HL-60/S4 treated with phorbol 12-myristate 13-acetate at 8.2 ng/mL for 4 days and 3 days (cell line): Measurements from ENCODE around the gene TFF1.

ENCODE experiments used
- in situ Hi-C: fragments of 300-500 bp; cut with MboI; formaldehyde crosslinking; loops from 2 replicates; pipeline ENCODE4 v1.15.0; 2022; ENCODE audit warnings: low sequenced_read_pairs

Gene TFF1

GRCh38 chr21:42365770-42366169 lies 565 bp downstream of the TFF1 start:
- in situ Hi-C loops, result no loop called here

- in situ Hi-C loops, result no loop called here
Observed at GRCh38 chr21:42364304-42364865, 1.9 kb downstream of the TFF1 start.

GRCh38 chr21:42363312-42363711 lies 3.0 kb downstream of the TFF1 start:
- in situ Hi-C loops, result no loop called here

GRCh38 chr21:42362700-42363099 lies 3.6 kb downstream of the TFF1 start:
- in situ Hi-C loops, result no loop called here

GRCh38 chr21:42362198-42362597 lies 4.1 kb downstream of the TFF1 start:
- in situ Hi-C loops, result no loop called here

GRCh38 chr21:42361286-42361685 lies 5.0 kb downstream of the TFF1 start:
- in situ Hi-C loops, result no loop called here

- in situ Hi-C loops, result no loop called here
Observed at GRCh38 chr21:42360317-42360716, 6.0 kb downstream of the TFF1 start.

GRCh38 chr21:42358937-42359336 lies 7.4 kb downstream of the TFF1 start:
- in situ Hi-C loops, result no loop called here

- in situ Hi-C loops, result no loop called here
Observed at GRCh38 chr21:42358261-42358660, 8.1 kb downstream of the TFF1 start.

- in situ Hi-C loops, result no loop called here
Observed at GRCh38 chr21:42357307-42357706, 9.0 kb downstream of the TFF1 start.

GRCh38 chr21:42356650-42357049 lies 9.7 kb downstream of the TFF1 start:
- in situ Hi-C loops, result no loop called here

- in situ Hi-C loops, result no loop called here
Observed at GRCh38 chr21:42356046-42356445, 10.3 kb downstream of the TFF1 start.

GRCh38 chr21:42353623-42354022 lies 12.7 kb downstream of the TFF1 start:
- in situ Hi-C loops, result no loop called here

GRCh38 chr21:42352441-42353095 lies 13.8 kb downstream of the TFF1 start:
- in situ Hi-C loops, result no loop called here

- in situ Hi-C loops, result no loop called here
Observed at GRCh38 chr21:42351626-42352440, 14.5 kb downstream of the TFF1 start.

- in situ Hi-C loops, result no loop called here
Observed at GRCh38 chr21:42350927-42351426, 15.4 kb downstream of the TFF1 start, which contains the start of gene TFF2. TFF2 (minus strand) TSS chr21:42350994; CDS start chr21:42350957, 37 bp downstream.

GRCh38 chr21:42350318-42350910 lies 15.9 kb downstream of the TFF1 start:
- in situ Hi-C loops, result no loop called here

- in situ Hi-C loops, result no loop called here
Observed at GRCh38 chr21:42349420-42350317, 16.7 kb downstream of the TFF1 start.

GRCh38 chr21:42348762-42349161 lies 17.6 kb downstream of the TFF1 start:
- in situ Hi-C loops, result no loop called here

GRCh38 chr21:42347601-42348327 lies 18.6 kb downstream of the TFF1 start:
- in situ Hi-C loops, result no loop called here
